CD14-positive monocyte (primary cell): ENCODE data around the gene SOBP. TPM values are rescaled to one million over a fixed set of nuclear protein-coding genes. Genes with fewer than 3 reads are reported as not detected.
A peak's percentile ranks its signal among the peaks of the same experiment; 100 is the strongest.

Experiments
- DNase-seq, 3 donors: peaks; one replicate each; pipeline ENCODE4 v3.0.0-alpha.2; 2011 to 2022
- H2AFZ ChIP-seq: 2 replicates; pipeline ENCODE4 v1.6.0; 2012; ENCODE audit warnings: mild to moderate bottlenecking, low read depth, low read length, inconsistent platforms; ENCODE audit not compliant: insufficient read depth, poor library complexity, severe bottlenecking
- H3K27ac ChIP-seq, 2 donors: 1 replicate in 1 of 2; 2 replicates in 1 of 2; pipeline ENCODE4 v1.5.1; 2012 to 2013; ENCODE audit warnings: low read length in 2 of 2, control low read depth in 1 of 2, inconsistent platforms in 1 of 2, low read depth in 1 of 2, mild to moderate bottlenecking in 1 of 2
- H3K27me3 ChIP-seq, 2 donors: one replicate each; pipeline versions ENCODE4 v1.6.0 to v1.6.1; 2011 to 2013; ENCODE audit warnings: low read length in 2 of 2; ENCODE audit not compliant: control insufficient read depth in 2 of 2, insufficient read depth in 2 of 2
- H3K36me3 ChIP-seq, 2 donors: replicated peaks in 1 of 2; 1 replicate in 1 of 2; 2 replicates in 1 of 2; pipeline versions ENCODE4 v1.5.1 to v1.6.1; 2012 to 2013; ENCODE audit warnings: low read length in 2 of 2, control low read depth in 1 of 2, inconsistent platforms in 1 of 2, mild to moderate bottlenecking in 1 of 2; ENCODE audit not compliant: insufficient read depth in 2 of 2, control insufficient read depth in 1 of 2
- H3K4me1 ChIP-seq, 2 donors: 1 replicate in 1 of 2; 2 replicates in 1 of 2; pipeline versions ENCODE4 v1.5.1 to v1.6.1; 2012 to 2013; ENCODE audit warnings: low read length in 2 of 2, control low read depth in 1 of 2, inconsistent platforms in 1 of 2, mild to moderate bottlenecking in 1 of 2, moderate library complexity in 1 of 2; ENCODE audit not compliant: insufficient read depth in 2 of 2, control insufficient read depth in 1 of 2
- H3K4me2 ChIP-seq: replicated peaks from 2 replicates; pipeline ENCODE3; 2012; ENCODE audit warnings: low read length, moderate library complexity, mild to moderate bottlenecking; ENCODE audit not compliant: poor library complexity, severe bottlenecking; ENCODE audit errors: extremely low read depth
- H3K4me3 ChIP-seq, 3 experiments: fragments of 200-600 bp in 1 of 3; sonication (generic) in 1 of 3; replicated peaks in 1 of 3; 1 replicate in 2 of 3; 2 replicates in 1 of 3; pipeline ENCODE4 v1.5.1; 2011 to 2013; ENCODE audit warnings: low read length in 3 of 3, mild to moderate bottlenecking in 3 of 3, control low read depth in 2 of 3, low read depth in 2 of 3, inconsistent platforms in 1 of 3, moderate library complexity in 1 of 3
- H3K79me2 ChIP-seq: 2 replicates; pipeline ENCODE4 v1.6.0; 2012; ENCODE audit warnings: mild to moderate bottlenecking, control low read depth, inconsistent platforms, low read length, moderate library complexity; ENCODE audit not compliant: insufficient read depth
- H3K9ac ChIP-seq: 2 replicates; pipeline ENCODE4 v1.6.0; 2017; ENCODE audit warnings: low read length, mild to moderate bottlenecking; ENCODE audit not compliant: insufficient read depth, poor library complexity, severe bottlenecking
- H3K9me3 ChIP-seq, 2 donors: replicated peaks in 1 of 2; 1 replicate in 1 of 2; 2 replicates in 1 of 2; pipeline versions ENCODE4 v1.5.1 to v1.6.1; 2012 to 2013; ENCODE audit warnings: low read length in 2 of 2, control low read depth in 1 of 2; ENCODE audit not compliant: control insufficient read depth in 1 of 2, insufficient read depth in 1 of 2
- H4K20me1 ChIP-seq: 2 replicates; pipeline ENCODE4 v1.6.0; 2012; ENCODE audit warnings: mild to moderate bottlenecking, low read length, control low read depth, moderate library complexity; ENCODE audit not compliant: insufficient read depth
- H3K27ac Mint-ChIP-seq, 7 donors: one replicate each; pipeline ENCODE4 v1.8.0; 2020; ENCODE audit warnings: mild to moderate bottlenecking in 7 of 7, mixed read lengths in 7 of 7, moderate library complexity in 6 of 7, inconsistent platforms in 2 of 7
- H3K27me3 Mint-ChIP-seq, 3 donors: one replicate each; pipeline ENCODE4 v1.8.0; 2021 to 2022; ENCODE audit warnings: low read depth in 3 of 3, mild to moderate bottlenecking in 3 of 3, mixed read lengths in 3 of 3, moderate library complexity in 3 of 3, inconsistent platforms in 1 of 3
- H3K36me3 Mint-ChIP-seq, 2 donors: one replicate each; pipeline ENCODE4 v1.8.0; 2020; ENCODE audit warnings: mixed read lengths in 2 of 2, inconsistent platforms in 1 of 2, mild to moderate bottlenecking in 1 of 2
- H3K4me1 Mint-ChIP-seq: one replicate; pipeline ENCODE4 v1.8.0; 2020; ENCODE audit warnings: mild to moderate bottlenecking, mixed read lengths
- H3K4me3 Mint-ChIP-seq, 2 donors: one replicate each; pipeline ENCODE4 v1.8.0; 2020; ENCODE audit warnings: mild to moderate bottlenecking in 2 of 2, mixed read lengths in 2 of 2, moderate library complexity in 1 of 2
- H3K9me3 Mint-ChIP-seq, 7 donors: one replicate each; pipeline ENCODE4 v1.8.0; 2020 to 2022; ENCODE audit warnings: mixed read lengths in 7 of 7, mild to moderate bottlenecking in 6 of 7, moderate library complexity in 6 of 7, inconsistent platforms in 2 of 7
- CTCF ChIP-seq: fragments of 200-600 bp; IDR thresholded peaks from one replicate; pipeline ENCODE4 v1.8.0; 2022; ENCODE audit warnings: antibody characterized with exemption, mild to moderate bottlenecking
- WGBS: methylation state at CpG from one replicate; pipeline ENCODE4 v1.1.5; 2013; ENCODE audit warnings: missing lambda C conversion rate; ENCODE audit not compliant: insufficient coverage; 5-methylcytosine and 5-hydroxymethylcytosine counted together
- intact Hi-C, 2 donors: fragments of 100-400 bp; cut with micrococcal nuclease; formaldehyde crosslinking; loops; one replicate each; pipeline versions ENCODE4 v1.15.0 to v1.15.1; 2023
- polyA plus RNA-seq, 3 donors: library from polyadenylated mRNA; depleted of rRNA in 1 of 3; unstranded in 2 of 3; stranded (reverse) in 1 of 3; fragments of 300-500 nt in 2 of 3; fragments of >200 nt in 1 of 3; fragmentation: Illumina TruSeq in 2 of 3; gene quantifications; 1 replicate in 2 of 3; 2 replicates in 1 of 3; pipeline ENCODE4 v1.2.3, GENCODE V29; 2012 to 2021

Gene SOBP
- polyA plus RNA-seq, 3 donors = not detected

- WGBS = 83% methylated on average over 1 of the region's 1 CpG
- Histone ChIP-seq H2AFZ (no peak overlapping the region), H4K20me1 (no peaks in the 10 kb centered on the region), H3K27ac (no peak overlapping the region), H3K4me1 (no peaks in the 10 kb centered on the region), H3K79me2 (no peaks in the 10 kb centered on the region), H3K9ac (no peak overlapping the region), H3K4me2 (no peak overlapping the region), H3K27me3 (peaks cover 6 to 17% of the 10 kb centered on the region in 2 donors), H3K4me3 (no peak overlapping the region), H3K36me3 (no peaks in the 10 kb centered on the region), H3K9me3 (no peaks in the 10 kb centered on the region)
- Mint-ChIP-seq H3K36me3 (no peaks in the 10 kb centered on the region), H3K27me3 (peaks cover 11 to 40% (median 17%) of the 10 kb centered on the region in 3 donors), H3K4me3 (no peak overlapping the region), H3K9me3 (no peaks in the 10 kb centered on the region), H3K27ac (peak overlapping the region in 1 of 7 donors; percentile 43), H3K4me1 (no peaks in the 10 kb centered on the region)
- TF ChIP-seq CTCF = no peak
- intact Hi-C loops = no loop called here
- no peak for DNase-seq
Observed at GRCh38 chr6:107625264-107625663, 135.3 kb downstream of the SOBP start.

DNA sequence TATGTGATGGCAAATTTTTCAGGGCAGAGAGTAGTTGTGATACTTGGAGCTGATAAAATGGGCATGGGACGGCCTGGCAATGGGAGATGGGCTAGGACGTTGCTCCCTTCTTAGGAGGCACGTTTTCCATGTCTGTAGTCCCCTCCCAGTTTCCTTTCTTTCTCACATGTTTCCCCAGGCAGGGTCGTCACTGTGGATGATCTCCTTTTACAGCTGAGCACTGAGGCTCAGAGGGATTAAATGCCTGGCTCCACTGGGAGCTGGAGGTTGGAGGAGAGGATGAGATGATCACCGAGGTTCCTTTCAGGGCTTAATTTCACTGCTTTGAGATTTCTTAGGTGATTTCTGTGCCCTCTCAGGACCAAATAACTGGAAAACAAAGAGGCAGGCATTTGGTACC is 136.7 kb downstream of the SOBP start:
- no peak overlapping the region for H3K4me2 ChIP-seq
- H3K27me3 ChIP-seq = peaks cover 13 to 29% of the 10 kb centered on the region in 2 donors
- H3K27ac Mint-ChIP-seq = no peak overlapping the region
- intact Hi-C loops = no loop called here
- H3K4me3 Mint-ChIP-seq = no peak overlapping the region
- no peaks in the 10 kb centered on the region for H3K36me3 ChIP-seq
- H3K9me3 ChIP-seq = no peaks in the 10 kb centered on the region
- peaks cover 20 to 45% (median 22%) of the 10 kb centered on the region in 3 donors for H3K27me3 Mint-ChIP-seq
- no peaks in the 10 kb centered on the region for H3K4me1 ChIP-seq
- H3K4me3 ChIP-seq = no peak overlapping the region
- TF ChIP-seq CTCF = no peak
- no peaks in the 10 kb centered on the region for H4K20me1 ChIP-seq
- H3K79me2 ChIP-seq = no peaks in the 10 kb centered on the region
- 92% methylated on average over 2 of the region's 5 CpGs for WGBS
- no peaks in the 10 kb centered on the region for H3K36me3 Mint-ChIP-seq
- no peak overlapping the region for H2AFZ ChIP-seq
- H3K27ac ChIP-seq = no peak overlapping the region
- no peak for DNase-seq
- no peaks in the 10 kb centered on the region for H3K4me1 Mint-ChIP-seq
- H3K9me3 Mint-ChIP-seq = no peaks in the 10 kb centered on the region
- H3K9ac ChIP-seq = no peak overlapping the region
